PC-3 (cell line): ENCODE results near the gene KIR2DL1.
"Not testable (repeated sequence)": the region's sequence is repeated elsewhere in the genome, so short reads cannot be mapped to it uniquely, and the experiment has no call there.

Experiments
- EZH2 ChIP-seq: fragments of 300-600 bp; sonication (generic); IDR thresholded peaks from one replicate; pipeline ENCODE4 v1.6.1; 2017; ENCODE audit warnings: antibody characterized with exemption, mild to moderate bottlenecking, low read length; ENCODE audit not compliant: unreplicated experiment
- TF ChIP-seq, protein P1 (sequence below): fragments of 300-600 bp; sonication (generic); conservative IDR thresholded peaks from 2 replicates; pipeline ENCODE4 v1.5.1; 2017; ENCODE audit warnings: antibody characterized with exemption, low read depth, mild to moderate bottlenecking, low read length

DNA sequence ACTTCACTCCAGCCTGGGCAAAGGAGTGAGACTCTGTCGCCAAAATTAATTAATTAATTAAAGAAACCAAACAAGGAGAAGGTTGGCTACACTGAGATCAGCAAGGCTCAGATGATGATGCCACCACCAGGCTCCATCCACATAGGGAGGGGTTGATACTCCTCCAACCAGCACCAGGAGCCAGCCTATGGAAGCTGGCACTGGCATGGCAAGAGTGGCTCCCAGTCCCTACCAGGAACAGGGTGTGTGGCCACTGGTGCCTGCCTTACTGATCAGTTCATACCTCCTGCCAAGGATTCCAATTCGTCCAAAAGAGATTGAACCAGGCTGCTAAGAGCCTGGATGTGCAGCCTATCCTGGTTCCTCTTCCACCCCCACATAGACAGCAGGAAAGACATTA, 3.1 kb downstream of the KIR2DL1 start:
- TF ChIP-seq, protein P1, sequence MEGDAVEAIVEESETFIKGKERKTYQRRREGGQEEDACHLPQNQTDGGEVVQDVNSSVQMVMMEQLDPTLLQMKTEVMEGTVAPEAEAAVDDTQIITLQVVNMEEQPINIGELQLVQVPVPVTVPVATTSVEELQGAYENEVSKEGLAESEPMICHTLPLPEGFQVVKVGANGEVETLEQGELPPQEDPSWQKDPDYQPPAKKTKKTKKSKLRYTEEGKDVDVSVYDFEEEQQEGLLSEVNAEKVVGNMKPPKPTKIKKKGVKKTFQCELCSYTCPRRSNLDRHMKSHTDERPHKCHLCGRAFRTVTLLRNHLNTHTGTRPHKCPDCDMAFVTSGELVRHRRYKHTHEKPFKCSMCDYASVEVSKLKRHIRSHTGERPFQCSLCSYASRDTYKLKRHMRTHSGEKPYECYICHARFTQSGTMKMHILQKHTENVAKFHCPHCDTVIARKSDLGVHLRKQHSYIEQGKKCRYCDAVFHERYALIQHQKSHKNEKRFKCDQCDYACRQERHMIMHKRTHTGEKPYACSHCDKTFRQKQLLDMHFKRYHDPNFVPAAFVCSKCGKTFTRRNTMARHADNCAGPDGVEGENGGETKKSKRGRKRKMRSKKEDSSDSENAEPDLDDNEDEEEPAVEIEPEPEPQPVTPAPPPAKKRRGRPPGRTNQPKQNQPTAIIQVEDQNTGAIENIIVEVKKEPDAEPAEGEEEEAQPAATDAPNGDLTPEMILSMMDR: not testable (repeated sequence)
- TF ChIP-seq EZH2: not testable (repeated sequence)
